Thymus (tissue), 11 donors: Measurements from ENCODE around the gene PIP5K1C. TPM values are rescaled to one million over a fixed set of nuclear protein-coding genes. Genes with fewer than 3 reads are reported as not detected.

Experiments used
- DNase-seq, 9 donors: peaks; one replicate each; pipeline ENCODE4 v3.0.0-alpha.2; 2013; ENCODE audit warnings: low spot score in 9 of 9, low read depth in 6 of 9, missing footprints in 1 of 9
- H3K27ac ChIP-seq, 2 donors: one replicate each; pipeline ENCODE4 v1.5.1; 2013; ENCODE audit warnings: control low read depth in 1 of 2, low read depth in 1 of 2, low read length in 1 of 2, mild to moderate bottlenecking in 1 of 2, moderate library complexity in 1 of 2
- H3K27me3 ChIP-seq, 2 donors: one replicate each; pipeline ENCODE4 v1.5.1; 2013; ENCODE audit warnings: low read length in 1 of 2; ENCODE audit not compliant: control insufficient read depth in 2 of 2, insufficient read depth in 1 of 2
- H3K36me3 ChIP-seq, 2 donors: one replicate each; pipeline ENCODE4 v1.5.1; 2013; ENCODE audit warnings: low read length in 1 of 2, mild to moderate bottlenecking in 1 of 2, moderate library complexity in 1 of 2; ENCODE audit not compliant: control insufficient read depth in 2 of 2, insufficient read depth in 2 of 2
- H3K4me1 ChIP-seq, 2 donors: one replicate each; pipeline ENCODE4 v1.5.1; 2013; ENCODE audit warnings: low read length in 2 of 2; ENCODE audit not compliant: control insufficient read depth in 2 of 2, insufficient read depth in 2 of 2
- H3K4me3 ChIP-seq, 2 donors: one replicate each; pipeline ENCODE4 v1.5.1; 2013; ENCODE audit warnings: low read length in 2 of 2, control low read depth in 1 of 2, mild to moderate bottlenecking in 1 of 2
- H3K9me3 ChIP-seq, 2 donors: one replicate each; pipeline ENCODE4 v1.5.1; 2013; ENCODE audit warnings: low read length in 1 of 2, mild to moderate bottlenecking in 1 of 2; ENCODE audit not compliant: control insufficient read depth in 2 of 2, insufficient read depth in 1 of 2
- WGBS: extraction: QIAGEN DNeasy Blood & Tissue Kit; methylation state at CpG from one replicate; pipeline ENCODE4 v1.1.7; 2013; 5-methylcytosine and 5-hydroxymethylcytosine counted together
- polyA plus RNA-seq: library from polyadenylated mRNA; stranded (reverse); fragments of 200-250 nt; gene quantifications from one replicate; pipeline ENCODE4 v1.2.3, GENCODE V29; 2013
- total RNA-seq: library from RNA; stranded (reverse); fragments of 120-200 nt; gene quantifications from one replicate; pipeline ENCODE4 v1.2.4, GENCODE V29; 2013
- donor health status: healthy.

The PIP5K1C gene
- total and polyA plus RNA-seq, 2 donors: 3.4 to 14.0 TPM

GRCh38 chr19:3682741-3683404, 17.4 kb downstream of the PIP5K1C start:
- DNase-seq: no peak
- H3K4me1 ChIP-seq: peaks cover 6 to 11% of the 10 kb centered on the region in 2 donors
- WGBS: 94% methylated on average over 17 of the region's 17 CpGs
- H3K9me3 ChIP-seq: peaks cover 0 to 12% of the 10 kb centered on the region in 2 donors
- no peak overlapping the region for H3K4me3 ChIP-seq
- H3K27ac ChIP-seq: no peak overlapping the region
- peaks cover 0 to 3% of the 10 kb centered on the region in 2 donors for H3K27me3 ChIP-seq
- H3K36me3 ChIP-seq: peaks cover 0 to 5% of the 10 kb centered on the region in 2 donors

GRCh38 chr19:3682286-3682685, 18.0 kb downstream of the PIP5K1C start:
- H3K27ac ChIP-seq: no peak overlapping the region
- no peak overlapping the region for H3K4me3 ChIP-seq
- no peak for DNase-seq
- WGBS: 98% methylated on average over 10 of the region's 10 CpGs
- peaks cover 0 to 12% of the 10 kb centered on the region in 2 donors for H3K9me3 ChIP-seq
- peaks cover 0 to 5% of the 10 kb centered on the region in 2 donors for H3K36me3 ChIP-seq
- no peaks in the 10 kb centered on the region for H3K27me3 ChIP-seq
- peaks cover 0 to 5% of the 10 kb centered on the region in 2 donors for H3K4me1 ChIP-seq

GRCh38 chr19:3680939-3681338, 19.3 kb downstream of the PIP5K1C start:
- peaks cover 0 to 12% of the 10 kb centered on the region in 2 donors for H3K9me3 ChIP-seq
- no peak overlapping the region for H3K27ac ChIP-seq
- no peak overlapping the region for H3K4me3 ChIP-seq
- H3K27me3 ChIP-seq: no peaks in the 10 kb centered on the region
- DNase-seq: no peak
- H3K36me3 ChIP-seq: peaks cover 0 to 5% of the 10 kb centered on the region in 2 donors
- 99% methylated on average over 12 of the region's 12 CpGs for WGBS
- peaks cover 0 to 3% of the 10 kb centered on the region in 2 donors for H3K4me1 ChIP-seq

- Histone ChIP-seq H3K27ac (no peak overlapping the region), H3K9me3 (peaks cover 0 to 11% of the 10 kb centered on the region in 2 donors), H3K36me3 (peaks cover 2 to 5% of the 10 kb centered on the region in 2 donors), H3K4me3 (no peak overlapping the region), H3K4me1 (peaks cover 0 to 3% of the 10 kb centered on the region in 2 donors), H3K27me3 (no peaks in the 10 kb centered on the region)
- no peak for DNase-seq
- WGBS: 97% methylated on average over 13 of the region's 13 CpGs
Observed at GRCh38 chr19:3679581-3679980, 20.7 kb downstream of the PIP5K1C start.

- DNase-seq: no peak
- H3K36me3 ChIP-seq: peaks cover under 1 to 2% of the 10 kb centered on the region in 2 donors
- peaks cover 0 to 3% of the 10 kb centered on the region in 2 donors for H3K4me1 ChIP-seq
- H3K27ac ChIP-seq: no peak overlapping the region
- WGBS: 96% methylated on average over 12 of the region's 12 CpGs
- H3K9me3 ChIP-seq: peaks cover 0 to 6% of the 10 kb centered on the region in 2 donors
- no peak overlapping the region for H3K4me3 ChIP-seq
- no peaks in the 10 kb centered on the region for H3K27me3 ChIP-seq
Observed at GRCh38 chr19:3679138-3679537, 21.1 kb downstream of the PIP5K1C start.

- H3K4me1 ChIP-seq: no peaks in the 10 kb centered on the region
- WGBS: 97% methylated on average over 3 of the region's 3 CpGs
- no peak overlapping the region for H3K27ac ChIP-seq
- peaks cover 0 to 2% of the 10 kb centered on the region in 2 donors for H3K36me3 ChIP-seq
- DNase-seq: no peak
- no peaks in the 10 kb centered on the region for H3K27me3 ChIP-seq
- no peak overlapping the region for H3K4me3 ChIP-seq
- peaks cover 0 to under 1% of the 10 kb centered on the region in 2 donors for H3K9me3 ChIP-seq
Observed at GRCh38 chr19:3678188-3678587, 22.1 kb downstream of the PIP5K1C start.

GRCh38 chr19:3674784-3675543, 25.3 kb downstream of the PIP5K1C start:
- H3K27ac ChIP-seq: no peak overlapping the region
- 98% methylated on average over 13 of the region's 13 CpGs for WGBS
- H3K36me3 ChIP-seq: peaks cover 0 to 2% of the 10 kb centered on the region in 2 donors
- no peak overlapping the region for H3K4me3 ChIP-seq
- H3K9me3 ChIP-seq: no peaks in the 10 kb centered on the region
- H3K4me1 ChIP-seq: peaks cover 2 to 13% of the 10 kb centered on the region in 2 donors
- no peak for DNase-seq
- H3K27me3 ChIP-seq: peaks cover 19 to 30% of the 10 kb centered on the region in 2 donors

GRCh38 chr19:3673506-3674439, 26.5 kb downstream of the PIP5K1C start:
- Histone ChIP-seq H3K9me3 (no peaks in the 10 kb centered on the region), H3K4me1 (peaks cover 2 to 13% of the 10 kb centered on the region in 2 donors), H3K4me3 (no peak overlapping the region), H3K27me3 (peaks cover 19 to 31% of the 10 kb centered on the region in 2 donors), H3K27ac (no peak overlapping the region), H3K36me3 (peaks cover 0 to 2% of the 10 kb centered on the region in 2 donors)
- 97% methylated on average over 34 of the region's 34 CpGs for WGBS
- DNase-seq: no peak
